Measurements from ENCODE around the gene MVB12B. TPM values are rescaled to one million over a fixed set of nuclear protein-coding genes. Genes with fewer than 3 reads are reported as not detected.

The MVB12B gene
- total RNA-seq, 2 donors from 2014 or later = 16.1 to 17.2 TPM

GRCh38 chr9:126411225-126411947 lies 84.8 kb downstream of the MVB12B start:
- intact Hi-C loops (cut with DNase I, micrococcal nuclease) = no loop called here
- DNase-seq (no peak), ATAC-seq (no peak)

GRCh38 chr9:126411948-126412284 lies 85.3 kb downstream of the MVB12B start:
- DNase-seq (no peak), ATAC-seq (no peak)
- intact Hi-C loops (cut with DNase I, micrococcal nuclease) = no loop called here

- ATAC-seq = no peak
- no peak for DNase-seq
- intact Hi-C loops (cut with DNase I, micrococcal nuclease) = no loop called here
These were observed 86.3 kb downstream of the MVB12B start for GRCh38 chr9:126412905-126413304.

GRCh38 chr9:126413391-126414068 lies 86.9 kb downstream of the MVB12B start:
- intact Hi-C loops (cut with DNase I, micrococcal nuclease) = no loop called here
- ATAC-seq (no peak), DNase-seq (no peak)

- intact Hi-C loops (cut with DNase I, micrococcal nuclease) = no loop called here
- no peak for DNase-seq
- ATAC-seq = no peak
These were observed 89.2 kb downstream of the MVB12B start for GRCh38 chr9:126415741-126416370.

GRCh38 chr9:126417043-126417442 lies 90.4 kb downstream of the MVB12B start:
- ATAC-seq (no peak), DNase-seq (no peak)
- intact Hi-C loops (cut with DNase I, micrococcal nuclease) = no loop called here

GRCh38 chr9:126417684-126418083 lies 91.1 kb downstream of the MVB12B start:
- no peak for DNase-seq
- intact Hi-C loops (cut with DNase I, micrococcal nuclease) = no loop called here
- no peak for ATAC-seq

- intact Hi-C loops (cut with DNase I, micrococcal nuclease) = no loop called here
- DNase-seq (no peak), ATAC-seq (no peak)
These were observed 92.0 kb downstream of the MVB12B start for GRCh38 chr9:126418608-126419007.

GRCh38 chr9:126419475-126419874 lies 92.8 kb downstream of the MVB12B start:
- no peak for DNase-seq
- no peak for ATAC-seq
- intact Hi-C loops (cut with DNase I, micrococcal nuclease) = no loop called here

- intact Hi-C loops (cut with DNase I, micrococcal nuclease) = no loop called here
- no peak for DNase-seq
- ATAC-seq = no peak
These were observed 93.5 kb downstream of the MVB12B start for GRCh38 chr9:126420135-126420534.

GRCh38 chr9:126420643-126421564 lies 94.3 kb downstream of the MVB12B start:
- ATAC-seq = peak; percentile 35
- intact Hi-C loops (cut with DNase I, micrococcal nuclease) = no loop called here
- DNase-seq = no peak

GRCh38 chr9:126421567-126422428 lies 95.2 kb downstream of the MVB12B start:
- intact Hi-C loops (cut with DNase I, micrococcal nuclease) = no loop called here
- DNase-seq (no peak), ATAC-seq (no peak)

- intact Hi-C loops (cut with DNase I, micrococcal nuclease) = no loop called here
- no peak for DNase-seq
- no peak for ATAC-seq
These were observed 96.7 kb downstream of the MVB12B start for GRCh38 chr9:126423142-126423915.

GRCh38 chr9:126423916-126424185 lies 97.2 kb downstream of the MVB12B start:
- intact Hi-C loops (cut with DNase I, micrococcal nuclease) = no loop called here
- ATAC-seq (no peak), DNase-seq (no peak)

GRCh38 chr9:126424511-126424910 lies 97.9 kb downstream of the MVB12B start:
- intact Hi-C loops (cut with DNase I, micrococcal nuclease) = no loop called here
- no peak for ATAC-seq
- DNase-seq = no peak

GRCh38 chr9:126428534-126429175 lies 102.0 kb downstream of the MVB12B start:
- intact Hi-C loops (cut with DNase I, micrococcal nuclease) = no loop called here
- DNase-seq = no peak
- no peak for ATAC-seq

- DNase-seq = no peak
- ATAC-seq = no peak
- intact Hi-C loops (cut with DNase I, micrococcal nuclease) = no loop called here
These were observed 102.6 kb downstream of the MVB12B start for GRCh38 chr9:126429190-126429589.

All from left colon (tissue), 2 donors.